Measurements from ENCODE around the gene CDK5RAP3.
"Not testable (repeated sequence)": the region's sequence is repeated elsewhere in the genome, so short reads cannot be mapped to it uniquely, and the experiment has no call there.

The CDK5RAP3 gene

GRCh38 chr17:47975189-47975822 is 4.4 kb downstream of the CDK5RAP3 start:
- no peak for DNase-seq (ENCODE audit: low read depth)

DNA sequence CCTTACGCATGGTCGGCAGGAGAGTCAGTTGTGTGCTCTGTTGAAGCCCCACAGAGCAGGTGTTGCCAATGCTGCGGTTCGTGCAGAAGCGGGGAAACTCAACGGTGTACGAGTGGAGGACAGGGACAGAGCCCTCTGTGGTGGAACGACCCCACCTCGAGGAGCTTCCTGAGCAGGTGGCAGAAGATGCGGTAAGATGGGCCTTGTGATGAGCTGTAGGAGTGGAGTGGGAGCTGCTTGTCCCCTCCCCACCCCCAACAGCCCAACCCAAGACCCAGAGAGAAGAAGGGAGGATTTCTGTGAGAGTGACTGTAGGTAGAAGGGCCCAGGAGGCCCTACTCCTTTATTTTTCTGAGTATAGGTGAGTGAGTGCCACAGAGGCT is 4.9 kb downstream of the CDK5RAP3 start:
- DNase-seq (ENCODE audit: low read depth) = no peak

DNA sequence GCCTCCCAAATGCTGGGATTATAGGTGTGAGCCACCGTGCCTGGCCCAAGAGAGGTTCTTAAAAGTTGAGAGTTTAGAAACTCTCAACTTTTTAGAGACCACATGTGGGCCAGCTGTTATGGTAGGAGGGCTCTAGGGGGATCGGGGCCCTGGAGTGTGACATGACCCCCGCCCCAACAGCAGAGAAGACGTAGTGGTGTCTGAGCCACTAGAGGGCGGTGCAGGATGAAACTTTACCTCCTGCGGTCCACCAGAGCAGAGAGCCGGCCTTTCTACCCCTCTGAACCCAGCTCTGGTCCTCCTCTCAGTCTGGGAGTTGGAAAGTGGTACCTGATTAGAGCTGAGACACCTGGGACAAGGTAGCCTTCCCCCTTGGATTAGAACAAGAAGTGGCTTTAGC is 7.4 kb downstream of the CDK5RAP3 start:
- DNase-seq (ENCODE audit: low read depth) = no peak

DNA sequence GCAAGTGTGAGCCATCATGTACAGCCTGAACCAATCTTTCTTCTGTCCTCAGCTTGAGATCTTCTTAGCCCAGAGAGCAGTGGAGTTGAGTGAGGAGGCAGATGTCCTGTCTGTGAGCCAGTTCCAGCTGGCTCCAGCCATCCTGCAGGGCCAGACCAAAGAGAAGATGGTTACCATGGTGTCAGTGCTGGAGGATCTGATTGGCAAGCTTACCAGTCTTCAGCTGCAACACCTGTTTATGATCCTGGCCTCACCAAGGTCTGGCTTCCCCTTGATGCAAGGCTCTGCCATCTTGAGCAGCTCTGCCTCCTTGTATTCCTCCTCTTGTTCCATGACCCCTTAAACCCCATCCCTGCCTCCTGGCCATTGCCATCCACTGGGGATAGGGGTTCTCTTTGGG is 9.6 kb downstream of the CDK5RAP3 start:
- no peak for DNase-seq (ENCODE audit: low read depth)

- no peak for DNase-seq (ENCODE audit: low read depth)
These were observed 10.5 kb downstream of the CDK5RAP3 start for GRCh38 chr17:47981462-47981861.

- no peak for DNase-seq (ENCODE audit: low read depth)
These were observed 11.2 kb downstream of the CDK5RAP3 start for GRCh38 chr17:47982091-47982617.

GRCh38 chr17:47982645-47983390 is 11.9 kb downstream of the CDK5RAP3 start:
- DNase-seq (ENCODE audit: low read depth) = no peak

GRCh38 chr17:47983492-47984223 is 12.7 kb downstream of the CDK5RAP3 start:
- DNase-seq (ENCODE audit: low read depth) = no peak

DNA sequence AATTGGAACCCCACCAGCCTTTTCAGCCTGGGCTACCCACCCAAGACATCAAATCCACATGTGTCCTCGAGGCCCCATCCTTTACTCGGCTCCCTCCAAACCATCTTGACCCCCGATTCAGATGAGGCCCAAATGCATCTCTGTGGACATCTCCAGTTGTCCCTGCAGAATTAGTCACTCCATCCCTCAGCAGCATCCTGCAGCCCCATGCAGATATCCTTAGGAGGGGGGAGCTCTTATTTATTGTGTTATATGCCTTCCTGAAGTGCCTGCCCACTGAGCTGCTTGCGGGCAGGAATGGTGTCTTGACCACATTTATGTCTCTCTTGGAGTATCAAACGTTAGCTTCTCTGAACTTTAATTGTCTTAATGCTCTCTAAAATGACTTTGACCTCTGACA is 15.6 kb downstream of the CDK5RAP3 start:
- no peak for DNase-seq (ENCODE audit: low read depth)

GRCh38 chr17:47987240-47987835 is 16.4 kb downstream of the CDK5RAP3 start:
- DNase-seq (ENCODE audit: low read depth) = no peak

DNA sequence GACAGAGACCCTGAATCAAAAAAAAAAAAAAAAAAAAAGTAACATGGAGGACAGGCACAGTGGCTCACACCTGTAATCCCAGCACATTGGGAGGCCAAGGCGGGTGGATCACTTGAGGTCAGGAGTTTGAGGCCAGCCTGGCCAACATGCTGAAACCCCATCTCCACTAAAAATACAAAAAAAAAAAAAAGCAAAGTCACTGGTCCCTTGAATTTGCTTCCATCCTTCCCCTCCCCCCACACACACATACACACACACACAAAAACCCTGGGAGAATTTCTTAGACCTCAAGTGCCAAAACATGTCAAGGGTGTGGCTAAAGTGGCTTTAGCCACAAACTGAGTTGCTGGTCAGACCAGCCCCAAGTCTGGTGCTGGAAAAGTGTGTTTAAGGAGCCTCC is 17.5 kb downstream of the CDK5RAP3 start:
- not testable (repeated sequence) for DNase-seq (ENCODE audit: low read depth)

DNA sequence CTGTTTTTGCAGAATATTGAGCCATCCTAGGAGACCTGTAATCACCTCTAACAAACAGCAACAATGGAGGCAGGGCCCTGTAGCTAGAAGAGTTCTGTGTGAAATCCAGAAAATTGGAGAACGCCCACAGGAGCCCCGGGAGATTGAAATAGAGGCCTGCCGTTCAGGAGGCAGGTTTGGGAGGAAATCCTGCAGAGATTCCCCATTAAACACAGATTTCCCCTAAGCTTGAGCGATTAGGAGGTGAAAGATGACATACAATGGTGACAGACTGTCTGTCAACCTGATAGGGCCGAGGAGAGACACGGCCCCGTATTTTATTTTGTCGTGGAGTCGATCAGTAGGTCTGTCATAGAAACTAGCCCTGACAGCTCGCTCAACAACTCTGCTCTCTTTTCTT is 18.2 kb downstream of the CDK5RAP3 start:
- no peak for DNase-seq (ENCODE audit: low read depth)

DNA sequence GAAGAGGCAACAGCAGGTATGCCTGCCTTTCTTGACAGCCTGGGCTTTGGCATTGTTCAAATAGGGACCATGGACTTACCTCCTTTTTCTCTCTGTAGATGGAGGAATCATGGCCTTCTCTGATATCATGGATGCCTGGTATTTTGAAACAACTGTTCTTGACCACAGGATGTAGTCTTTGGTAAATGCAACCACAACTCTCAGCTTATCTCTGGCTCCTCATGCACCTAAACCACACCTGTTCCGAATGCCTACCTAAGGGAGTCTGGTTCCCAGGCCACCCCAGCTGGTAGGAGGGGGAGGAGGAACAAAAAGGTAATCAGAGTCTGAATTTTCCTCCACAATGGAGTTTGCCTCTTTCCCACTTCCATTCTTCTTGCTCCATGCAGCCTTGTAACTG is 18.8 kb downstream of the CDK5RAP3 start:
- DNase-seq (ENCODE audit: low read depth) = no peak

- DNase-seq (ENCODE audit: low read depth) = no peak
These were observed 20.2 kb downstream of the CDK5RAP3 start for GRCh38 chr17:47990962-47991731.

- no peak for DNase-seq (ENCODE audit: low read depth)
These were observed 21.3 kb downstream of the CDK5RAP3 start for GRCh38 chr17:47992216-47992615.

DNA sequence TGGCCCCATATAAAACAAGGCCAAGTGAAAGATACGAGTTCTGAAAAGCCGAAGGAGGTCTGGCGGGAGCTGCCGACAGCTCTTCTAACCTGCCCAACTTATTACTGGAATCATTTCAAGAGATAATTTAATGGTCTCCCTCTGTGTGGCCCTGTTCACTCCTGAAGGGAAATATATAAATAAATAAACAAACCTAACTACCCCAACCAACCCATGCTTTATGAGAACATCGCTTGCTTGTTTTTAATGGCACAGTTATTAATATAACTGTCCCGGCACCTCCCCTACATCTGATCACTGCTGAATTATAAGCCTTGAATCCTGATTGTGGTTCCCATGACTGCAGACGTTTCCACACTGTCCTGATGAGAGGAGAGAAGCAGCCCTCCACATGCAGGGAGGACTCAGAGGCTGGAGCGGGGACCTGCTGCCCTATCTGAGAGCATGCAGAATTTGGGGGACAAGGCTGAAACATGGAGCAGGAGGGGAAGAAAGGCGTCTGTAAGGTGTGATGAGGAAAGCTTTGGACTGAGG is 22.2 kb downstream of the CDK5RAP3 start:
- DNase-seq (ENCODE audit: low read depth) = no peak

GRCh38 chr17:47993964-47994363 is 23.1 kb downstream of the CDK5RAP3 start:
- no peak for DNase-seq (ENCODE audit: low read depth)

DNA sequence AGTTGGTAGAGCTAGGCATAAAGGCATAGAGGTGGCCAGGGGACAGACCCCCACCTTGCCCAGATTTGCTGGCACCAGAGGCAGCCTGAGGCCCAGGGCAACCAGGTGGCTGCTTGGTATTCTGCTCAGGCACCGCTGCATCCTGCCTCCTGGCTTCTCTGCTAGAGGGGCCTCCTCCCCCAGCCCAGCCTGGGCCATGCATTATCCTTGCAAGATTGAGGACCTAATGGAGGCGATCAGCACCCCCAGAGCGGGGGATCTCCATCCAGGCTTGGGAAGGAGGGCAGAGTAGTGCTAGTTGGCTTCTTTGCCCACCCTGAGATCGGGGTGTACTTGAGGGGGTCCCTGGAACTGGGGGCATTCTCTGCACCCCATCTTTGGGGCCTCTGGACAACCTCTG is 23.8 kb downstream of the CDK5RAP3 start:
- no peak for DNase-seq (ENCODE audit: low read depth)

DNA sequence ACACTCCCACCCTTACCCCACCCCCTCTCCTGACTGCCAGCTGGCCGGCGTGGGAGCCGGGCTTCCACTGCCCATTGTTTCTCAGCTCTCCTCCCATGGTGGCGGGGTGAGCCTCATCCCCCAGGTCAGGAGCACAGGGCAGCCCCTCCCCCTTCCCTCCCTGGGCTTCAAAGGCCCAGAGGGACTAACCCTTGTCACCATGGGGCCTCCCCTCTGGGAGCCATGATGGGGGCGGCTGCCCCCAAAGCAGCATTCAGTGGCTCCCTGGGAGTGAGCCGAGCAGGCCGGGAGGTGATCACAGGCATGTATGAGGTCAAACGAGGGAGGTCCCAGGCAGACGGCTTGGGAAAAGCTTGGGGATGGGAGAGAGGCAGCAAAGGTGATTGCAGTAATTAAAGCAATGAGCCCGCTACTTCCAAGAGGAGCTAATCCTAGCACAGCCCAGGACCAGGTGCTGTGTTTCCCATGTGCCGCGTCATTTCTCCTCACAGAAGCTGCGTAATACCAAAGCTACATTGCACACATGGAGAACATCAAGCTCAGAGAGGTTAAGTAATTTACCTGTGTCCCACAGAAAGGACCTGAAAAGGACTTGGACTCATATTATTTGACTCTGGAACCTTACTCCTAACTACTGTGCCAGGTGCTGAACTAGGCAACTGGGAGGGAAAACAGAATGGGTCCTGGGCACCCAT is 24.5 kb downstream of the CDK5RAP3 start:
- no peak for DNase-seq (ENCODE audit: low read depth)

GRCh38 chr17:47996201-47996600 is 25.3 kb downstream of the CDK5RAP3 start:
- DNase-seq (ENCODE audit: low read depth) = no peak

DNA sequence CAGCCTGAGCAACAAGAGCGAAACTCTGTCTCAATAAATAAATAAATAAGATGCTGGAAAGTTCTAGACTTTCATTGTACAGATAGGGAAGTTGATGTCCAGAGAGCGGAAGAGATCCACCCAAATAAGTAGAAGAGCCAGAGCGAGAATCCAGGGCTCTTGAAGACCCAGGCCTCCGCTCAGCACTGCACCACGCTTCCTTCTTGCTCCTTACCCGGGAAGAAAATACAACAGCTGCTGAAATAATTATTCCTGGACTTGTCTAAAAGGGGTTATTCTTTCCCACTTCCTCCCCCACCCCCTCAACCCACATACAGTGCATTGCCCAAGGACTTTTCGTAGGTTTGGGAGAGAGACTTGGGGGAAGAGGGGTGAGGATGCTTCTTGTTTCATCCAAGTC is 26.7 kb downstream of the CDK5RAP3 start:
- no peak for DNase-seq (ENCODE audit: low read depth)

Data from GM04503 (cell line).